Sigmoid colon (tissue), 4 donors: ENCODE measurements around the gene ERMAP.

Source experiments
- CTCF ChIP-seq, 4 experiments: fragments of 450-650 bp in 3 of 4; fragments of 200-600 bp in 1 of 4; IDR thresholded peaks; one replicate each; pipeline ENCODE4 v1.5.1; 2016 to 2019; ENCODE audit warnings: antibody characterized with exemption in 4 of 4, mild to moderate bottlenecking in 3 of 4, moderate library complexity in 2 of 4
- POLR2AphosphoS5 ChIP-seq, 4 donors: sonication (generic); formaldehyde crosslinking; IDR thresholded peaks; one replicate each; pipeline ENCODE4 v1.6.1; 2017; ENCODE audit warnings: antibody characterized with exemption in 4 of 4

DNA sequence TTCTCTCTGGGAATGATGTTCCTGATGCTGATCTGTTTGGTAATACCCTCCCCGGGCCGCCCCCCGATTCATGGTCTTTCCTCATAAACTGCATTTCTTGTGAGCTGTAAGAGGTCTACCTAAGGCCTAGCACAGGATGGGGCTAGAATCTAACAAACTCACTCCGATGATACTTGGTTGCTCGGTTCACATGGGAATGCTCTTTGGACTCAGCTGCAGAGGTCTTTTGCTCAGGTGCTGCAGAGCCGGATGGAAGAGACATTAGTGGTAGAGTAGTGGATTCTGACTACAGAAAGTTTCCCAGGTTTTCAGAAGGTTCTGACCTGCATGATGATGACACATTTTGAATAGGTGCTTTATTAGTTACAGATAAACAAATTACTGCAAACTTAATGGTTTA lies 40.4 kb upstream of the ERMAP start:
- TF ChIP-seq POLR2AphosphoS5 (IDR thresholded peaks at IDR 0.05) (no peak), CTCF (IDR thresholded peaks at IDR 0.05) (no peak)
